Mucosa of descending colon (tissue), 3 donors: Measurements from ENCODE around the gene MAP2K7. TPM values are rescaled to one million over a fixed set of nuclear protein-coding genes. Genes with fewer than 3 reads are reported as not detected.

Source experiments
- ATAC-seq: fragments of 200-7000 bp; cut with Tn5 transposase; one replicate; pipeline ENCODE4 v1.9.1; 2020; ENCODE audit warnings: mild to moderate bottlenecking, moderate library complexity
- DNase-seq, 3 donors: peaks; one replicate each; pipeline ENCODE4 v3.0.0-alpha.2; 2020
- H3K36me3 ChIP-seq: fragments of 200-600 bp; one replicate; pipeline ENCODE4 v1.8.0; 2021; ENCODE audit warnings: low read depth, mild to moderate bottlenecking
- H3K4me1 ChIP-seq: fragments of 200-600 bp; one replicate; pipeline ENCODE4 v1.8.0; 2021; ENCODE audit warnings: low read depth, mild to moderate bottlenecking
- H3K4me3 ChIP-seq: fragments of 200-600 bp; one replicate; pipeline ENCODE4 v1.8.0; 2021; ENCODE audit warnings: mild to moderate bottlenecking
- H3K9me3 ChIP-seq: fragments of 200-600 bp; one replicate; pipeline ENCODE4 v1.8.0; 2021; ENCODE audit warnings: mild to moderate bottlenecking
- CTCF ChIP-seq: fragments of 200-600 bp; IDR thresholded peaks from one replicate; pipeline ENCODE4 v1.8.0; 2022; ENCODE audit warnings: antibody characterized with exemption, mild to moderate bottlenecking
- intact Hi-C, 2 donors: fragments of 100-400 bp; cut with DNase I in 1 of 2; cut with micrococcal nuclease in 1 of 2; formaldehyde crosslinking; loops; one replicate each; pipeline versions ENCODE4 v1.11.0 to v1.11.1; 2022; cut with DNase I, micrococcal nuclease
- long read RNA-seq, 2 donors: library from polyadenylated mRNA; unstranded; transcript quantifications; one replicate each; pipeline ENCODE4 v2.0.0, GENCODE V29; 2019 to 2021
- total RNA-seq, 3 donors: library from RNA; stranded (reverse); fragmentation: NEBNext Ultra II Directional in 2 of 3; extraction: Animal tissue kit (Norgen Biotek cat#: 25700) in 2 of 3; gene quantifications; one replicate each; pipeline versions ENCODE4 v1.2.1 to v1.2.4, GENCODE V29; 2021 to 2023
- donor health status: DM: no; HTN: no; CAD: no; lungs with moderate emphysema.
- donor health status: DM: no; HTN: no; CAD: no.
- donor health status: DM: no; HTN: yes; CAD: no.

Gene MAP2K7
- total RNA-seq = 10 to 100 TPM; 31.5 to 49.2 (median 41.7) TPM
- long read RNA-seq, donor 1, partial matches to known transcripts = 1 of 30 reads
- long read RNA-seq, donor 1, other reads (novel, unspliced or antisense) = 27 of 30 reads
- long read RNA-seq, donor 2, partial matches to known transcripts = 2 of 4 reads
- long read RNA-seq, donor 2, other reads (novel, unspliced or antisense) = 2 of 4 reads

- peak; percentile 94 for ATAC-seq
- peak; percentile 100 for DNase-seq
- Histone ChIP-seq H3K9me3 (no peaks in the 10 kb centered on the region), H3K4me3 (peak within 1 kb of the TSS; percentile 54), H3K36me3 (peaks cover 6% of the 10 kb centered on the region), H3K4me1 (peaks cover 21% of the 10 kb centered on the region)
- TF ChIP-seq CTCF = peak; percentile 63
- intact Hi-C loops = loop anchor here in 1 of 2 donors (10.0 kb wide), 1 partner anchor 49 kb away; no protein-coding TSS in a partner anchor
Observed at GRCh38 chr19:7903244-7904073, at the start of gene MAP2K7. Gene MAP2K7, plus strand, starts transcription at chr19:7903877. Its CDS starts 68 bp downstream, at chr19:7903945.

- H3K4me1 ChIP-seq = peaks cover 11% of the 10 kb centered on the region
- H3K36me3 ChIP-seq = no peaks in the 10 kb centered on the region
- H3K9me3 ChIP-seq = no peaks in the 10 kb centered on the region
- intact Hi-C loops = loop anchor here in 1 of 2 donors (10.0 kb wide), 1 partner anchor 49 kb away; the partner anchor contains the start of gene MAP2K7
- TF ChIP-seq CTCF = no peak
- no peak for DNase-seq
- no peak overlapping the region for H3K4me3 ChIP-seq
- ATAC-seq = no peak
Observed at GRCh38 chr19:7855426-7856108, 48.1 kb upstream of the MAP2K7 start.

GRCh38 chr19:7856109-7856591 lies 47.5 kb upstream of the MAP2K7 start:
- Histone ChIP-seq H3K4me3 (no peak overlapping the region), H3K36me3 (no peaks in the 10 kb centered on the region), H3K4me1 (peaks cover 11% of the 10 kb centered on the region), H3K9me3 (no peaks in the 10 kb centered on the region)
- ATAC-seq (no peak), DNase-seq (no peak)
- TF ChIP-seq CTCF = no peak
- intact Hi-C loops = loop anchor here in 1 of 2 donors (10.0 kb wide), 1 partner anchor 49 kb away; the partner anchor contains the start of gene MAP2K7

GRCh38 chr19:7856679-7857663 lies 46.7 kb upstream of the MAP2K7 start:
- intact Hi-C loops = loop anchor here in 1 of 2 donors (10.0 kb wide), 1 partner anchor 48 kb away; the partner anchor contains the start of gene MAP2K7
- no peak for ATAC-seq
- no peaks in the 10 kb centered on the region for H3K9me3 ChIP-seq
- no peak for TF ChIP-seq CTCF
- H3K36me3 ChIP-seq = no peaks in the 10 kb centered on the region
- H3K4me3 ChIP-seq = no peak overlapping the region
- peaks cover 16% of the 10 kb centered on the region for H3K4me1 ChIP-seq
- no peak for DNase-seq
